GM12878 (cell line): ENCODE results near the gene PIGX. TPM values are rescaled to one million over a fixed set of nuclear protein-coding genes. Genes with fewer than 3 reads are reported as not detected.

ENCODE experiments used
- ATAC-seq: fragments of 200-7000 bp; cut with Tn5 transposase; 3 replicates; pipeline ENCODE4 v1.9.1; 2020; ENCODE audit warnings: mild to moderate bottlenecking, moderate library complexity
- BruUV-seq: library from RNA; stranded (reverse); fragments of 400-500 nt; replicated peaks from 2 replicates; lab custom pipeline; 2021; lab: Mats Ljungman, UMichigan
- CTCF ChIA-PET: fragments of 300-600 bp; sonication (Branson Sonifier 250); formaldehyde crosslinking; extraction: SDS; loops from one replicate; lab custom pipeline; 2021; ENCODE audit warnings: inconsistent platforms; lab: Yijun Ruan, JAX
- POLR2A ChIA-PET: fragments of 350-600 bp; formaldehyde crosslinking; extraction: SDS; loops from one replicate; lab custom pipeline; 2021; ENCODE audit warnings: inconsistent platforms; lab: Charles Lee
- RAD21 ChIA-PET: fragments of 300-600 bp; sonication (Branson Sonifier 250); formaldehyde crosslinking; loops from one replicate; lab custom pipeline; 2023; ENCODE audit warnings: antibody characterized with exemption; ENCODE audit not compliant: unreplicated experiment; lab: Charles Lee
- SMC1A ChIA-PET: fragments of 300-600 bp; sonication (Branson Sonifier 250); formaldehyde crosslinking; loops from one replicate; lab custom pipeline; 2023; ENCODE audit not compliant: unreplicated experiment, uncharacterized antibody; lab: Charles Lee
- DNase-seq: peaks from one replicate; pipeline ENCODE4 v3.0.0-alpha.2; 2011; ENCODE audit warnings: low read depth, low spot score
- FAIRE-seq: peaks from 3 replicates; lab custom pipeline; 2011; peaks lifted over from hg19 to GRCh38; lab: Jason Lieb, UNC
- H2AFZ ChIP-seq: 2 replicates; pipeline ENCODE4 v1.6.0; 2011; ENCODE audit warnings: low read depth, low read length, control low read depth; ENCODE audit not compliant: control insufficient read depth
- H3K27ac ChIP-seq: 2 replicates; pipeline ENCODE4 v1.5.1; 2011; ENCODE audit warnings: control low read depth; ENCODE audit not compliant: control insufficient read depth, insufficient read depth
- H3K27me3 ChIP-seq, 2 experiments: replicated peaks in 1 of 2; 2 replicates each; pipeline versions ENCODE4 v1.6.0 to v1.6.1; 2011; ENCODE audit warnings: low read length in 1 of 2; ENCODE audit not compliant: control insufficient read depth in 2 of 2, insufficient read depth in 2 of 2
- H3K36me3 ChIP-seq, 2 experiments: 2 replicates each; pipeline ENCODE4 v1.5.1; 2011; ENCODE audit warnings: low read length in 1 of 2; ENCODE audit not compliant: control insufficient read depth in 2 of 2, insufficient read depth in 2 of 2
- H3K4me1 ChIP-seq: 2 replicates; pipeline ENCODE4 v1.6.1; 2011; ENCODE audit warnings: mild to moderate bottlenecking, low read length, moderate library complexity, mixed read lengths; ENCODE audit not compliant: control insufficient read depth, insufficient read depth
- H3K4me2 ChIP-seq: 2 replicates; pipeline ENCODE4 v1.6.0; 2011; ENCODE audit warnings: control low read depth; ENCODE audit not compliant: control insufficient read depth, insufficient read depth
- H3K4me3 ChIP-seq: fragments of 200-600 bp; sonication (generic); 2 replicates; pipeline ENCODE4 v1.5.1; 2016
- H3K79me2 ChIP-seq: 2 replicates; pipeline ENCODE4 v1.6.0; 2011; ENCODE audit warnings: low read length; ENCODE audit not compliant: control insufficient read depth, insufficient read depth
- H3K9ac ChIP-seq: 2 replicates; pipeline ENCODE4 v1.8.0; 2011; ENCODE audit warnings: low read length, control low read depth, mixed read lengths; ENCODE audit not compliant: control insufficient read depth, insufficient read depth
- H3K9me3 ChIP-seq: replicated peaks from 3 replicates; pipeline ENCODE4 v1.5.1; 2011; ENCODE audit warnings: mild to moderate bottlenecking, low read length; ENCODE audit not compliant: control insufficient read depth, insufficient read depth
- H4K20me1 ChIP-seq: 2 replicates; pipeline ENCODE4 v1.6.0; 2011; ENCODE audit not compliant: control insufficient read depth, insufficient read depth
- ASH2L ChIP-seq: fragments of 300-600, 200-600 bp; sonication (generic); IDR thresholded peaks from 2 replicates; pipeline ENCODE4 v1.6.1; 2017; ENCODE audit warnings: low read depth, mild to moderate bottlenecking, borderline replicate concordance
- FOXM1 ChIP-seq: IDR thresholded peaks from 2 replicates; pipeline ENCODE4 v1.6.1; 2012; ENCODE audit warnings: low read depth, mild to moderate bottlenecking, inconsistent platforms, low read length, moderate library complexity
- KAT2A ChIP-seq: conservative IDR thresholded peaks from 2 replicates; pipeline ENCODE4 v1.6.1; 2011; ENCODE audit warnings: low read depth, low read length; ENCODE audit not compliant: control insufficient read depth
- MEF2B ChIP-seq: fragments of 450-650 bp; IDR thresholded peaks from 2 replicates; pipeline ENCODE4 v1.6.1; 2018; ENCODE audit warnings: mild to moderate bottlenecking, moderate library complexity; ENCODE audit not compliant: partially characterized antibody, poor library complexity, severe bottlenecking
- NR2F1 ChIP-seq: fragments of 450-650 bp; conservative IDR thresholded peaks from 2 replicates; pipeline ENCODE4 v1.6.1; 2017; ENCODE audit warnings: mild to moderate bottlenecking
- POU2F2 ChIP-seq: IDR thresholded peaks from 3 replicates; pipeline ENCODE4 v1.6.1; 2011; ENCODE audit warnings: low read depth, mild to moderate bottlenecking, low read length, borderline replicate concordance
- RELA ChIP-seq: fragments of 450-650 bp; IDR thresholded peaks from 2 replicates; pipeline ENCODE4 v1.8.0; 2014; ENCODE audit warnings: borderline replicate concordance; ENCODE audit not compliant: partially characterized antibody
- SMARCA5 ChIP-seq: fragments of 450-650 bp; IDR thresholded peaks from 2 replicates; pipeline ENCODE4 v1.6.1; 2017; ENCODE audit warnings: mild to moderate bottlenecking
- TCF12 ChIP-seq: IDR thresholded peaks from 2 replicates; pipeline ENCODE4 v1.6.1; 2011; ENCODE audit warnings: low read depth, mild to moderate bottlenecking, low read length
- TCF7 ChIP-seq: IDR thresholded peaks from 2 replicates; pipeline ENCODE4 v1.6.1; 2014; ENCODE audit warnings: antibody characterized with exemption, borderline replicate concordance
- WGBS: methylation state at CpG from one replicate; pipeline ENCODE4 v1.1.6; 2016; ENCODE audit warnings: low lambda C conversion rate; ENCODE audit not compliant: insufficient replicate concordance, insufficient coverage; ENCODE audit errors: missing lambda C conversion rate; 5-methylcytosine and 5-hydroxymethylcytosine counted together
- in situ Hi-C: fragments of 300-500 bp; cut with MboI; formaldehyde crosslinking; loops from 9 replicates; pipeline ENCODE4 v1.14.3; 2018; ENCODE audit warnings: mixed read lengths
- intact Hi-C: fragments of 100-400 bp; cut with micrococcal nuclease; formaldehyde crosslinking; loops from one replicate; pipeline ENCODE4 v1.14.2; 2022; ENCODE audit not compliant: unreplicated experiment
- polyA plus RNA-seq, 11 experiments: library from polyadenylated mRNA; depleted of rRNA in 4 of 11; unstranded in 6 of 11; stranded (reverse) in 5 of 11; fragments of >200 nt; fragmentation: Nextera tagmentation in 4 of 11; fragmentation: Illumina TruSeq in 1 of 11; extraction: Ambion mirVana in 4 of 11; extraction: Trizol in 1 of 11; gene quantifications; 1 replicate in 1 of 11; 2 replicates in 10 of 11; pipeline versions ENCODE4 v1.2.1 to v1.2.3, GENCODE V29; 2011 to 2016; ENCODE audit warnings: inconsistent platforms in 2 of 11, missing spikeins in 2 of 11, low read depth in 1 of 11
- total RNA-seq, 4 experiments: library from RNA; depleted of rRNA in 3 of 4; stranded (reverse); fragments of >200 nt in 3 of 4; fragmentation: Illumina TruSeq in 1 of 4; extraction: Trizol in 1 of 4; gene quantifications; 2 replicates each; pipeline versions ENCODE4 v1.2.1 to v1.2.3, GENCODE V29; 2013 to 2021
- TF ChIP-seq, protein P1 (sequence below): fragments of 450-650 bp; IDR thresholded peaks from 2 replicates; pipeline ENCODE4 v1.6.1; 2018; ENCODE audit warnings: borderline replicate concordance, mild to moderate bottlenecking; ENCODE audit not compliant: partially characterized antibody

The PIGX gene
- total and polyA plus RNA-seq, 10 of the 15 experiments (the other 5 are each of a cell fraction or from before 2014, with no cell fraction given): 3.8 to 40.0 (median 22.3) TPM

DNA sequence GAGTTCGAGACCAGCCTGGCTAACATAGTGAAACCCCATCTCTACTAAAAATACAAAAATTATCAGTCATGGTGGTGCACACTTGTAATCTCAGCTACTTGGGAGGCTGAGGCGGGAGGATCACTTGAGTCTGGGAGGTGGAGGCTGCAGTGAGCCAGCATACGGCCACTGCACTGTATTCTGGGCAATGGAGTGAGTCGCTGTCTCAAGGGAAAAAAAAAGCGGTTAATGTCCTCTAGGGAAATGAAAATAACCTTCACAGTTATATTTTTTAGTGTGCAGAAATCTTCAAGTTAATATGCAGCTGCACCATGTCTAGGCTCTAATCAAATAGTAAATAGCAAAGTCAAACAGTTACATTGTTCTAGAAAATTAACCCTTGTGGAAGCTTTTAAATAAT lies 14.9 kb upstream of the PIGX start:
- Histone ChIP-seq H3K9ac (no peak overlapping the region), H3K4me1 (no peaks in the 10 kb centered on the region), H4K20me1 (no peaks in the 10 kb centered on the region), H3K36me3 (no peaks in the 10 kb centered on the region), H3K4me2 (no peak overlapping the region), H3K79me2 (no peaks in the 10 kb centered on the region), H2AFZ (no peak overlapping the region), H3K27me3 (no peaks in the 10 kb centered on the region), H3K27ac (no peak overlapping the region), H3K4me3 (no peak overlapping the region), H3K9me3 (no peaks in the 10 kb centered on the region)
- in situ Hi-C loops: no loop called here
- ChIA-PET RAD21 (no interaction called here), SMC1A (interaction anchor here (1.3 to 1.6 kb wide), 4 partner anchors 18 to 85 kb away, joined by 3 to 5 read pairs (median 4); no protein-coding TSS in a partner anchor), POLR2A (interaction anchor here (0.9 kb wide), 1 partner anchor 130 kb away, joined by 4 read pairs; no protein-coding TSS in a partner anchor), CTCF (interaction anchor here (1.1 to 2.6 kb wide), 2 partner anchors 88 to 173 kb away, joined by 4 to 11 read pairs; no protein-coding TSS in a partner anchor)
- no peak for FAIRE-seq
- no TSS peak for BruUV-seq
- intact Hi-C loops: no loop called here
- TF ChIP-seq, protein P1, sequence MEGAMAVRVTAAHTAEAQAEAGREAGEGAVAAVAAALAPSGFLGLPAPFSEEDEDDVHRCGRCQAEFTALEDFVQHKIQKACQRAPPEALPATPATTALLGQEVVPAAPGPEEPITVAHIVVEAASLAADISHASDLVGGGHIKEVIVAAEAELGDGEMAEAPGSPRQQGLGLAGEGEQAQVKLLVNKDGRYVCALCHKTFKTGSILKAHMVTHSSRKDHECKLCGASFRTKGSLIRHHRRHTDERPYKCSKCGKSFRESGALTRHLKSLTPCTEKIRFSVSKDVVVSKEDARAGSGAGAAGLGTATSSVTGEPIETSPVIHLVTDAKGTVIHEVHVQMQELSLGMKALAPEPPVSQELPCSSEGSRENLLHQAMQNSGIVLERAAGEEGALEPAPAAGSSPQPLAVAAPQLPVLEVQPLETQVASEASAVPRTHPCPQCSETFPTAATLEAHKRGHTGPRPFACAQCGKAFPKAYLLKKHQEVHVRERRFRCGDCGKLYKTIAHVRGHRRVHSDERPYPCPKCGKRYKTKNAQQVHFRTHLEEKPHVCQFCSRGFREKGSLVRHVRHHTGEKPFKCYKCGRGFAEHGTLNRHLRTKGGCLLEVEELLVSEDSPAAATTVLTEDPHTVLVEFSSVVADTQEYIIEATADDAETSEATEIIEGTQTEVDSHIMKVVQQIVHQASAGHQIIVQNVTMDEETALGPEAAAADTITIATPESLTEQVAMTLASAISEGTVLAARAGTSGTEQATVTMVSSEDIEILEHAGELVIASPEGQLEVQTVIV: no peak
- 0 out of 2 replicates have a peak, but pooled peaks have one; percentile 44 for TF ChIP-seq SMARCA5
- peak; percentile 74 for TF ChIP-seq MEF2B
- no peak for ATAC-seq
- WGBS: 63% methylated on average over 5 of the region's 5 CpGs
- no peak for DNase-seq

DNA sequence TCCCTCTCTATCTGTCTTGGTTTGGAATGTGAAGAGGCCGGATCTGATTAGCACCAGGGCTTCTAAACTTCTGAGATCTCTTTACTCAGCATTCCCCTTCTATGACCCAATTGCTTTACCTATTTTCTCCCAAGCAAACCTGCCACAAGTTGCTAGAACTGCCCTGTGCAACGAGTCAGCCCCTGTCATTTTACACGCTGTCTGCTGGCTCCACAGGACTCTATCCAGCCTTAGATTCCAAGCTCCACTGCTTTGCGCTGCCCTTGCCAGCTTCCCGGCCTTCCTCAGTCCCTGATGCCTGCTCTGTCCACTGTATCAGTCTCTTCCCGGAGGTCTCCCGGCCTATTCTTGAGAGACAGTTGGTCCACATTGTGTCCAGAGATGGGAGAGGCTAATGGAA lies 12.4 kb upstream of the PIGX start:
- POLR2A ChIA-PET: interaction anchor here (0.5 kb wide), 1 partner anchor 81 kb away, joined by 5 read pairs; no protein-coding TSS in a partner anchor
- Histone ChIP-seq H3K4me3 (no peak overlapping the region), H4K20me1 (no peaks in the 10 kb centered on the region), H3K27ac (no peak overlapping the region), H3K79me2 (no peaks in the 10 kb centered on the region), H3K9ac (no peak overlapping the region), H3K9me3 (no peaks in the 10 kb centered on the region), H3K36me3 (no peaks in the 10 kb centered on the region), H2AFZ (no peak overlapping the region), H3K4me1 (no peaks in the 10 kb centered on the region), H3K4me2 (no peak overlapping the region), H3K27me3 (no peaks in the 10 kb centered on the region)
- RAD21 ChIA-PET: no interaction called here
- no peak for DNase-seq
- no peak for ATAC-seq
- in situ Hi-C loops: no loop called here
- WGBS: 73% methylated on average over 7 of the region's 7 CpGs
- SMC1A ChIA-PET: interaction anchor here (1.1 kb wide), 1 partner anchor 19 kb away, joined by 3 read pairs; no protein-coding TSS in a partner anchor
- CTCF ChIA-PET: interaction anchor here (1.0 to 1.4 kb wide), 2 partner anchors 10 to 88 kb away, joined by 3 read pairs; no protein-coding TSS in a partner anchor
- BruUV-seq: no TSS peak
- FAIRE-seq: no peak
- intact Hi-C loops: no loop called here
- TF ChIP-seq KAT2A: no peak
- TF ChIP-seq, protein P1: no peak
- no peak for TF ChIP-seq RELA
- TF ChIP-seq ASH2L: no peak
- TF ChIP-seq FOXM1: no peak
- no peak for TF ChIP-seq NR2F1
- TF ChIP-seq TCF7: no peak
- no peak for TF ChIP-seq TCF12
- TF ChIP-seq POU2F2: no peak
